Measurements from ENCODE around the gene CSF1R. TPM values are rescaled to one million over a fixed set of nuclear protein-coding genes. Genes with fewer than 3 reads are reported as not detected.

CSF1R gene
- total RNA-seq, 1 donor from 2014 or later: 0.27 TPM

GRCh38 chr5:150078802-150079689 lies 7.3 kb downstream of the CSF1R start:
- DNase-seq (ENCODE audit: low spot score): no peak
- no peak overlapping the region for H3K27ac Mint-ChIP-seq
- peaks cover 14% of the 10 kb centered on the region for H3K27me3 Mint-ChIP-seq (ENCODE audit: low read depth)
- no peak overlapping the region for H3K4me3 Mint-ChIP-seq (ENCODE audit: low read depth)
- no peaks in the 10 kb centered on the region for H3K36me3 Mint-ChIP-seq (ENCODE audit: low read depth)
- no peaks in the 10 kb centered on the region for H3K9me3 Mint-ChIP-seq
- intact Hi-C loops (cut with micrococcal nuclease): no loop called here
- peaks cover 5% of the 10 kb centered on the region for H3K4me1 Mint-ChIP-seq (ENCODE audit: low read depth)

- Mint-ChIP-seq H3K27me3 (ENCODE audit: low read depth) (peaks cover 7% of the 10 kb centered on the region), H3K27ac (no peak overlapping the region), H3K4me1 (ENCODE audit: low read depth) (peaks cover 5% of the 10 kb centered on the region), H3K36me3 (ENCODE audit: low read depth) (no peaks in the 10 kb centered on the region), H3K9me3 (no peaks in the 10 kb centered on the region), H3K4me3 (ENCODE audit: low read depth) (no peak overlapping the region)
- intact Hi-C loops (cut with micrococcal nuclease): no loop called here
- DNase-seq (ENCODE audit: low spot score): no peak
Measured at GRCh38 chr5:150077996-150078801, 8.2 kb downstream of the CSF1R start.

- H3K36me3 Mint-ChIP-seq (ENCODE audit: low read depth): no peaks in the 10 kb centered on the region
- DNase-seq (ENCODE audit: low spot score): no peak
- H3K4me3 Mint-ChIP-seq (ENCODE audit: low read depth): no peak overlapping the region
- H3K9me3 Mint-ChIP-seq: no peaks in the 10 kb centered on the region
- no peak overlapping the region for H3K27ac Mint-ChIP-seq
- peaks cover 2% of the 10 kb centered on the region for H3K4me1 Mint-ChIP-seq (ENCODE audit: low read depth)
- intact Hi-C loops (cut with micrococcal nuclease): no loop called here
- H3K27me3 Mint-ChIP-seq (ENCODE audit: low read depth): peaks cover 4% of the 10 kb centered on the region
Measured at GRCh38 chr5:150077060-150077459, 9.3 kb downstream of the CSF1R start.

GRCh38 chr5:150075806-150076205 lies 10.5 kb downstream of the CSF1R start:
- DNase-seq (ENCODE audit: low spot score): no peak
- H3K36me3 Mint-ChIP-seq (ENCODE audit: low read depth): no peaks in the 10 kb centered on the region
- no peaks in the 10 kb centered on the region for H3K9me3 Mint-ChIP-seq
- no peak overlapping the region for H3K27ac Mint-ChIP-seq
- H3K4me1 Mint-ChIP-seq (ENCODE audit: low read depth): no peaks in the 10 kb centered on the region
- intact Hi-C loops (cut with micrococcal nuclease): no loop called here
- H3K27me3 Mint-ChIP-seq (ENCODE audit: low read depth): peaks cover 4% of the 10 kb centered on the region
- H3K4me3 Mint-ChIP-seq (ENCODE audit: low read depth): no peak overlapping the region

DNA sequence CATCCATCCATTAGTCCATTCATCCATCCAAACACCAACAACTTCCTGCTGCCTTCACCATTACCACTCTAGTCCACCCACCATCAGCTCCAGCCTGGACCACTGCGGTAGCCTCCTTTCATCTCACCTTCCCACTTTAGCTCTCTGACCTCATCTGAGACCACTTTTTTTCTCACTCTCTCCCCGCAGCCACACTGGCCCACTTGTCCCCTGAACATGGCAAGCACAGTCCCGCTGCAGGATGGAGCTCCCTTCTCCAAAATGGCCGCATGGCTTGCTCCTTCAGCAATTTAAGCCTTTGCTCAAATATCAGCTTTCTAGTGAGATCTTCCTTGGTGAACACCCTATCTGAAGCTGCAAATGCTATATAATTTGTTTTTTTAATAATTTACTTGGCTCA lies 11.1 kb downstream of the CSF1R start:
- H3K4me1 Mint-ChIP-seq (ENCODE audit: low read depth): no peaks in the 10 kb centered on the region
- H3K4me3 Mint-ChIP-seq (ENCODE audit: low read depth): no peak overlapping the region
- no peak overlapping the region for H3K27ac Mint-ChIP-seq
- no peaks in the 10 kb centered on the region for H3K9me3 Mint-ChIP-seq
- H3K27me3 Mint-ChIP-seq (ENCODE audit: low read depth): peaks cover 4% of the 10 kb centered on the region
- intact Hi-C loops (cut with micrococcal nuclease): no loop called here
- no peak for DNase-seq (ENCODE audit: low spot score)
- H3K36me3 Mint-ChIP-seq (ENCODE audit: low read depth): no peaks in the 10 kb centered on the region

- DNase-seq (ENCODE audit: low spot score): no peak
- Mint-ChIP-seq H3K9me3 (no peaks in the 10 kb centered on the region), H3K4me1 (ENCODE audit: low read depth) (peaks cover under 1% of the 10 kb centered on the region), H3K36me3 (ENCODE audit: low read depth) (no peaks in the 10 kb centered on the region), H3K4me3 (ENCODE audit: low read depth) (no peak overlapping the region), H3K27ac (no peak overlapping the region), H3K27me3 (ENCODE audit: low read depth) (no peaks in the 10 kb centered on the region)
- intact Hi-C loops (cut with micrococcal nuclease): no loop called here
Measured at GRCh38 chr5:150073677-150074076, 12.7 kb downstream of the CSF1R start.

DNA sequence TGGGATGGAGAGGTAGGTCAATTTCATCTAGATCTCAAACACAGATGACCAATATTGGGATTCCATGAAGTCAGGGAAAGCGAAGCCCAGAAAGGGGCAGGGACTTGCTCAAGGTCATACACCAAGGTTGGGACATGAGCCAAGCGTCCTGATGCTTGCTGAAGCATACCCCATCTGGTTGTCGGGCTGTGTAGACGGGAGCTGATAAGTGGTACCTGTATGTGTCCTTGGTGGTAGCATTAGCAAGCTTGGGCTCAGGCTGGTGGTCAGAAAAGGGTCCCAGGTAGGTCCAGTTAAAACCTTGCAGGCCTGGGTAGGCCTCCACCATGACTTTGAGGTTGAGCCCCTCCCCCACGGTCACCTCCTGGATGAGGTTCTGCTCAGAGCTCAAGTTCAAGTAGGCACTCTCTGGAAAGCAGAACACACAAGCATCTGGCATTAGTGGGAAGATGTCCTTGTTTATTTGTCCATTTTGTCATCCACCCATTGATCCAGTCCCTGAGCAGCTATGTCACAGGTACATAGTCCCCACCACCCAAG lies 13.2 kb downstream of the CSF1R start:
- H3K27me3 Mint-ChIP-seq (ENCODE audit: low read depth): no peaks in the 10 kb centered on the region
- intact Hi-C loops (cut with micrococcal nuclease): no loop called here
- DNase-seq (ENCODE audit: low spot score): no peak
- H3K36me3 Mint-ChIP-seq (ENCODE audit: low read depth): no peaks in the 10 kb centered on the region
- H3K4me3 Mint-ChIP-seq (ENCODE audit: low read depth): no peak overlapping the region
- H3K27ac Mint-ChIP-seq: no peak overlapping the region
- peaks cover 5% of the 10 kb centered on the region for H3K4me1 Mint-ChIP-seq (ENCODE audit: low read depth)
- H3K9me3 Mint-ChIP-seq: no peaks in the 10 kb centered on the region

- Mint-ChIP-seq H3K4me1 (ENCODE audit: low read depth) (peaks cover 21% of the 10 kb centered on the region), H3K36me3 (ENCODE audit: low read depth) (no peaks in the 10 kb centered on the region), H3K27me3 (ENCODE audit: low read depth) (no peaks in the 10 kb centered on the region), H3K9me3 (no peaks in the 10 kb centered on the region), H3K4me3 (ENCODE audit: low read depth) (no peak overlapping the region), H3K27ac (no peak overlapping the region)
- no peak for DNase-seq (ENCODE audit: low spot score)
- intact Hi-C loops (cut with micrococcal nuclease): no loop called here
Measured at GRCh38 chr5:150070821-150071220, 15.5 kb downstream of the CSF1R start.

DNA sequence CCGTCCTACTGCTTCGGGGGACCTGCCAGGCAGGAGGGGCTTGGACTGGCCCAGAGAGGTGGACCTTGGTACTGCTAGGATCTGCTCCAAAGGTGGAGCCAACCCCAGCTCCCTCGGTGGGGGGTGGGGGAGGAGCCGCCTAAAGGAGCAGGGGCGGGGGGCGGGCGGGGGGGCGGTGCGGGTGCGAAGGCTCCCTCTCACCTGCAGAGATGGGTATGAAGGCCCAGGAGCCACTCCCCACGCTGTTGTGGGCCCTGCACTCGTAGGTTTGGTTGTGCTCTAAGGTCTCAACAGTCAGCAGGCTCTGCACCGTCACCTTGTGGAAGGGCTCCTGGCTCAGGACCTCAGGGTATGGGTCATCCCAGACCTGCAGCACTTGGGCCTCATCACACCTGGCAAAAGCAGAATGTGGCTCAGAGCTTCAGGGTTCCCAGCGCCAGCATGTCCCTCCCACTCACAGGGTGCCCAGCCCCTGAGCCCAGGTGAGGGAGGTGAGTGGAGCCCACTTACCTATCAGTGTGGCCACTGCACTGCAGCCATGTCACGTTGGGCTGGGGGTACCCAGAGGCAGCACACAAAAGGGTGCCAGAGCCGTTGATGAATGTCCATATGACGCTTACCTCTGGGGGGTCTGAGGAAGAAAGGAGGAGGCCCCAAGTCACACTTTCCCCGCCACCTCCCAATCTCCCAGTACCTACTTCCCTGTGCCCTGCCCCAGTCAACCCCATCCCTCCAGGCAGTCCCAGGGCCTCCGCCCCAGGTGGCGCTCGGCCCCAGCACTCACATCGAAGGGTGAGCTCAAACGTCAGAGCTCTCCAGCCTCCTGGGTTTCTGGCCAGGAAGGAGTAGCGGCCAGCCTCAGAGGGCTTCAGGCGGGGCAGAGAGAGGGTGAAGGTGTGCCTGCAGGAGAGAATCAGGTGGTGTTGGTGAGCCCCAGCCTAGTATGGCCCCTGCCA lies 16.4 kb downstream of the CSF1R start:
- H3K27me3 Mint-ChIP-seq (ENCODE audit: low read depth): no peaks in the 10 kb centered on the region
- intact Hi-C loops (cut with micrococcal nuclease): loop anchor here (5.0 kb wide), 1 partner anchor 68 kb away; the partner anchor contains the start of genes HMGXB3 and TIGD6
- no peak overlapping the region for H3K4me3 Mint-ChIP-seq (ENCODE audit: low read depth)
- no peak overlapping the region for H3K27ac Mint-ChIP-seq
- no peaks in the 10 kb centered on the region for H3K36me3 Mint-ChIP-seq (ENCODE audit: low read depth)
- DNase-seq (ENCODE audit: low spot score): no peak
- no peaks in the 10 kb centered on the region for H3K9me3 Mint-ChIP-seq
- peaks cover 21% of the 10 kb centered on the region for H3K4me1 Mint-ChIP-seq (ENCODE audit: low read depth)

DNA sequence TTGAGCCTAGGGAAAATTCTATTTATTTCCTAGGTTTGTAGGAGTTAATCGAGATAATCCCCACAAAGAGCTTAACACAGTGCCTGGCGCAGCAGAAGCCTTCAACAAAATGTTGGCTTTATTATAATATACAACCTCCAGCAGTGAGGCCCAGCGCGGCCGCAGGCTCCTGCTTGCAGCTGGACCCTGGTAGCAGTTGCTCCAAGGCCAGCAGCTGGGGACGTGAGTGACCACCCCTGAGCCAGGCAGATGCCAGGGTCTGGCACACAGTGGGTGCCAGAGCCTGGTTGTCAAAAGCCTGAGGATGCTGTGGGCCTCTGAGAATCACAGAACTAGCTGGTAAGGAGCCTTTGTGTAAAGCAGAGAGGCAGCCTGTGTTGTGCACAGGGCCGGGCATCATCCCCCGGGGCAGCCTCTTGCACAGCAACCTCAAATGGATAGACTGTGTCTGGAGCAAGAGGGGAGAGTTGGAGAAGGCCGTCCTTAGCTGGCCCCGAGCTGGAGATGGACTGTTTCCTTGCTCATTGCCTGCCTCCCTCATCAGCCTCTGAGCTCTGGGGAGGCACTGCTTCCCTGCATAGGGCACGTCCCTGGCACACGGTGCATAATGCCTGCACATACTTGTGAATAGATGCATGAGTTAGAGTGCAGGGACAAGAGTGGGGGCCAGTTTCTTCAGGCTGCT lies 17.3 kb downstream of the CSF1R start:
- no peak for DNase-seq (ENCODE audit: low spot score)
- no peaks in the 10 kb centered on the region for H3K27me3 Mint-ChIP-seq (ENCODE audit: low read depth)
- H3K36me3 Mint-ChIP-seq (ENCODE audit: low read depth): no peaks in the 10 kb centered on the region
- intact Hi-C loops (cut with micrococcal nuclease): loop anchor here (5.0 kb wide), 1 partner anchor 67 kb away; the partner anchor contains the start of genes HMGXB3 and TIGD6
- peaks cover 22% of the 10 kb centered on the region for H3K4me1 Mint-ChIP-seq (ENCODE audit: low read depth)
- H3K27ac Mint-ChIP-seq: no peak overlapping the region
- H3K9me3 Mint-ChIP-seq: no peaks in the 10 kb centered on the region
- no peak overlapping the region for H3K4me3 Mint-ChIP-seq (ENCODE audit: low read depth)

DNA sequence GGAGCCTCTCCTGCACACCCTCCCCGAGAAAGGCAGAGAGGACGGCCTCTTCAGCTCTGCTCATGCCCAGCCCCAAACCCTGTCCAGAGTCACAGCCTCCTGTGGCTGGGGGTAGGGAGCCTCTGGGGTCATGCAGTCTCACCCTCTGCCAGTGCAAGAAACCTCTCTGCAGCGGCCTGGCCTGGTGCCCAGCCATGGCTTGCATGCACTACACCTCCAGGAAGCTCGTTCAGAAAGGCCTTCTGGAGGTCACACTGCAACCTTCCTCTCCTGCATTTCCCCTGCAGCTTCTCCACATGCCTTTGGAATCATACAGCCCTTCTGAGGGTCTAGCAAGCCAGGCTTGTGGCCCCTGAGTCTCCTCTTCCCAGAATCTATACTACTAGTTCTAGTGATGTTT lies 17.9 kb downstream of the CSF1R start:
- H3K27me3 Mint-ChIP-seq (ENCODE audit: low read depth): peaks cover under 1% of the 10 kb centered on the region
- H3K27ac Mint-ChIP-seq: no peak overlapping the region
- peaks cover 22% of the 10 kb centered on the region for H3K4me1 Mint-ChIP-seq (ENCODE audit: low read depth)
- no peaks in the 10 kb centered on the region for H3K36me3 Mint-ChIP-seq (ENCODE audit: low read depth)
- no peak overlapping the region for H3K4me3 Mint-ChIP-seq (ENCODE audit: low read depth)
- no peaks in the 10 kb centered on the region for H3K9me3 Mint-ChIP-seq
- DNase-seq (ENCODE audit: low spot score): no peak
- intact Hi-C loops (cut with micrococcal nuclease): loop anchor here (5.0 kb wide), 1 partner anchor 66 kb away; the partner anchor contains the start of genes HMGXB3 and TIGD6

Measured in activated T-helper 2 cell treated with anti-CD3 and anti-CD28 coated beads, Interferon-gamma antibody, Interleukin-2, Interleukin-4, amounts not matched to agents 10 μg/mL and 5 μg/mL and 100 μg/mL, durations not matched to agents 14 hours and 24 hours and 36 hours (primary cell).